HPDE6-E6E7 (cell line): ENCODE measurements around the gene STK17A.
"Not testable (repeated sequence)": the region's sequence is repeated elsewhere in the genome, so short reads cannot be mapped to it uniquely, and the experiment has no call there.

Experiments
- DNase-seq: peaks from one replicate; pipeline ENCODE4 v3.0.0; 2011; ENCODE audit warnings: missing footprints; ENCODE audit errors: extremely low spot score

The STK17A gene

DNA sequence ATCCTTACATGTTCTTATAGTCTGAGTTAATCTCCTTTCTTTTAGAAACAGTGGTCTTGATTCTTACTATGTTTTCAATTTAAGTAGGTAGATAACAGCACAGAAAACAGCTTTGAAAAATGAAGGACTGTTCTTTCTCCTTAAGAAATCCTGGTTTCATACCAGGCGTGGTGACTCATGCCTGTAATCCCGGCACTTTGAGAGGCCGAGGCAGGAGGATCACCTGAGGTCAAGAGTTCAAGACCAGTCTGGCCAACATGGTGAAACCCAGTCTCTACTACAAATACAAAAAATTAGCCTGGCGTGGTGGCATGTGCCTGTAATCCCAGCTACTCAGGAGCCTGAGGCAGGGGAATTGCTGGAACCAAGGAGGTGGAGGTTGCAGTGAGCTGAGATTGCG is 13.5 kb downstream of the STK17A start:
- DNase-seq, result not testable (repeated sequence)

DNA sequence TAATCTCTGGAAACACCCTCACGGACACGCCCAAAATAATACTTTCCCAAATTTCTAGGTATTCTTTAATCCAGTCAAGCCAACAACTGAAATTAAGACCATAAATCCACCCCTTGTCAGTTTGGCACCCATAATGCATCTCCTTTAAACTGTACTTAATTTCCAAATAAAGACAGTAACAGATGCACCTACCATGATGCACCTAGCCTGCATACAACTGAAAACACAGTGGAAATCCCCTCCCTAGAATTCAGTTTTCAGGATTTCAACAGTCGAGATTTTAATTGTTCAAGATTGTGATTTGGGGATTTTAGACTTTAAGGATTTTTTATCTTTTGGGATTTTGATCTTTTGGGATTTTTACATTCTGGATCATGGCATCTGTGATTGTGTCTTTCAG is 17.1 kb downstream of the STK17A start:
- DNase-seq, result no peak

DNA sequence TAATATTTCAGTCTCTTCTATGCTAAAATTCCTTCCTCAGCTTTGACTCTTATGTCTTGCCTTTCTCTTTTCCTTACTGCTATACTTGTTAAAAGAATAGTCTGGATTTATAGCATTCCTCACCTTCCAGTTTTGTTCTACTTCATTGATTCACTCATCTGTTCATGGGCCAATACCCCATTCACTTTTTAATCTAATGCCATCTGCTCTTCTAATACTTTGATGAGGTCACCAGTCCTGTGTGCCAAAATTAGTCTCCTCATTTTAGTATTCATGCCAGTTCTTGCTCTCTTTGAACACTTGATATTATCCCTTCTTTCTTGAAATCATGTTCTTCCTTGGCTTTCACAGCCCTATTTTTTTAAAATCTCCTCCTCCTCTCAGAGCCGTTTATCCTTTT is 19.3 kb downstream of the STK17A start:
- DNase-seq, result no peak

DNA sequence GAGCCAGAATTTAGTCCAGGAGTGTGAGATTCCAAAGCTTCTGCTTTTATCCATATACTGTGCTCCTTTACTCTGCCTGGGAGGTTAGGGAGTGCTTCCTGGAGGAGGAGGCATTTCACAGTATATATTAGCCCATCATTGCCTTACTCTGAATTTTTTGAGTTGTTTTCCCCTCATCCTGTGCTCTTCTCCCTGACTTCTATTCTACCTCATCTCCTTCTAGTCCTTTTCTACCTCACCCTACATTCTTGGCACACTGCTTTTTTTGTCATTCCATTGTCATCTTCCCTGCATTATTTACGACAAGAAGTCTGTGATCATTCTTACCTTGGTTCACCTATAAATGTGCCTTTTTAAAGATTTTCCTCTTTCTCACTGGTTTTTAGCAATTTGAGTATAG is 21.3 kb downstream of the STK17A start:
- no peak for DNase-seq

DNA sequence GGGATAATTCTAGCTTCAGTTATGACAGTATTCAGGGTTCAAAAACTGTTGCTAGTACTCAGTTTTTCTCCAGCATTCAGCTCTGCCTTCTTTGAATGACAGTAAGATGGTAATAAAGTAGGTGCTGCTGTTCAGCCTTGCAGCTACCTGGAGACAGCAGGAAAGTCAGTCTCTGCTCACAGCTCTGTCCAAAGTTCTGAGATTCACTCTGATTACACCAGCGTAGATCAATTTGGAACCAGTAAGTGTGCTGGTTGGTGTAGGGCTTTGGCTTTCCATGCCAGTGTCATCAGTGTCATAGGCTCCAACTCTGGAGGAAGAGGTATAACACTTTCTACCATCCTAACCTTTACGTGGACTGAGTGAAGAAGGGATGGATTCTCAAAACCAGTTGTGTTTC is 26.2 kb downstream of the STK17A start:
- DNase-seq, result no peak

DNA sequence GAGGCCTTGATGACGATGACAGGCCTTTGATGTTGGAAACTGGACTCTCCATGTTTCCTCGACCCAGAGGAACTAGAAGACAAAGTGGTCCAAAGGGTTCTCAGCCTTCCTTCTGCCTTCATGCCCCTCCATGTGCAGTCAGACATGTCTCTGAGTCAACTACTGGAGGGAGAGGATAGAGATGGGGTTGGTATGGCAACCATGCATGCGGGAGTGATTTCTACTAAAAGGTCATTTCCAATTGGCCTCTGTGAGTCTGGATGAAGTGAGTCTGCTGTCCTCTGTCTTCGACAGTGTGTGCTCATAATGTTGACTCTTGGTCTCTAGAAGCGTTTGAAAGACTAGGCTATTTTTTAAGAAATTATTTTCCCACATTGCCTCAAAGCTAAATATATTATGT is 29.2 kb downstream of the STK17A start:
- DNase-seq, result no peak

DNA sequence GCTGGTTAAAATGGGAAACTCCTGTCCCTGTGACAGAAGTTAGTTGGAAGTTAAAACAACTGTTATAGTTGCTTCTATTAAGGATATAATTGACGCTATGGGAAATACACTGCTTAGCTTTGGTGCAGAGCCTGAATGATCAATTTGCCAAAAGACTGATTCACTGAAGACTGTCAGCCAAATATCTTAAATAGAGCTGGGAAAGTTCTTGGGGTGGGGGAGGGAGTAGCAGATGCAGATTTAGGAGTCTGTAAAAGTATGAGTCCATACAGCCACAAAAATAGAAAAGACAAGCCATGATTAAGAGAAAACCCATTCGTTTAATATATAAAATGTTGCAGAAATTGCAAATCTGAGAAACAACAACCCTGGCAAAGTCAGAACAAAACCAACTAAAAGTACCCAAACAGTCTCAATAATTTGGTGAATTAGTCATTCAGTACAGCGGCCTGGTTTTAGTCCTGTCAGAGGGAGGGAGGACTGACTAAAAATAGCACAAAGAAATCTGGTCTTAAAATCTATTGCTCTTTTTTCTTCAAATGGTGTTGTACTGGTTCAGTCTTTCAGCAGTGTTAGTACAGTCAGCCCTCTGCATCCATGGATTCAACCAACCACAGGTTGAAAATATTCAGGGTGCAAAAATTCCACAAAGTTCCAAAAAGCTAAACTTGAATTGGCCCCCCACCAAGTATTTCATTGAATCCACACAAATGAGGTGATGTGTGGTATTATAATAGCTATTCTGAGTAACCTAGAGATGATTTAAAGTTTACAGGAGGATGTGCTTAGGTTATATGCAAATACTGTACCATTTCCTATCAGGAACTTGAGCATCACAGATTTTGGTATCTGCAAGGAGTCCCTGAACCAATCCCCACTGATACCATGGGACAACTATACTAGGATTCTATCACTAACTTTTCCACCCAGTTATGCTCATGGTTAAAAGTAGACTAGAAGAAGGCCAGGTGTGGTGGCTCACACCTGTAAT is 30.0 kb downstream of the STK17A start:
- no peak for DNase-seq

DNA sequence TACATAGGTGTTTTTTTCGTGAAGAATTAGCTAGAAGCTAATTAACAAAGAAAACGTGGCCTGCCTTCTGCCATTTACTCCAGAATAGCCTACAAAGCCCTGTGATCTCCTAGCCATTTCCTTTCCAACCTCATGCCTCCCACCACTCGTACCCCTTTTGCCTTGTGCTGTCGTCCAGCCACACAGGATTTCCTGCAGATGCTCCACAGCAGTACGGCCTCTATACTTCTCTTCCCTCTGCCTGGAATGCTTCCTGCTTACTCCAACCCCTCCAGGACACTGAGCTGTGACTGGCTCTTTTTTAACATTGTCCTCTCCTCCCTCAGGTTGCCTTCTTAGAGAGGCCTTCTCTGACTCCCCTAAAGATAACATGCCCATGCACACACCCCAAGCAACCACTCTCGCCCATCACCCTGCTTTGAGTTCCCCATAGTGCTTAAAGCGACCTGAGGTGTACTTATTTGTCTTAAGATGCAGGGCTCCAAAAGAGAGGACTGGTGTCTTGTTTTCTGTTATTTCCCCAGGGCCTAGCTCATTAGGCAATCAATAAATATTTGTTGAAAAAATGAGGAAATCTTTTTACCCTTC is 32.7 kb downstream of the STK17A start:
- DNase-seq, result no peak

DNA sequence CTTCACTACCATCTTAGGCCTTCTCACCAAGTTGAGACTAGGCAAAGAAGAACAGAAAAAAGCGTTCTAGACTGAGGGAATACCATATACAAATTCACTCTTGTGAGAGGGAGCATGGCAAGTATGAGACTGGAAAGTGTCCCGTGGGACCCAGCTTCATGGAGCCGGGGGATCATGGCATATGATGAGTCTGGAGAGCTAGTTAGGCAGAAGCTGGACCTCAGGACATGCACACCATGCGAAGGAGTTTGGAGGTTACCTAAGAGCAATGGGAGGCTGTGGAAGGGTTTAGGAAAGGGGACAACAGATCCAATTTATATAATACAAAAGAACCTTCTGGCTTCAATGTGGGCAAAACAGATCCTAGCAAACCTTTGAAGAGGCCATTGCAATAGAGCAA is 34.1 kb downstream of the STK17A start:
- no peak for DNase-seq

DNA sequence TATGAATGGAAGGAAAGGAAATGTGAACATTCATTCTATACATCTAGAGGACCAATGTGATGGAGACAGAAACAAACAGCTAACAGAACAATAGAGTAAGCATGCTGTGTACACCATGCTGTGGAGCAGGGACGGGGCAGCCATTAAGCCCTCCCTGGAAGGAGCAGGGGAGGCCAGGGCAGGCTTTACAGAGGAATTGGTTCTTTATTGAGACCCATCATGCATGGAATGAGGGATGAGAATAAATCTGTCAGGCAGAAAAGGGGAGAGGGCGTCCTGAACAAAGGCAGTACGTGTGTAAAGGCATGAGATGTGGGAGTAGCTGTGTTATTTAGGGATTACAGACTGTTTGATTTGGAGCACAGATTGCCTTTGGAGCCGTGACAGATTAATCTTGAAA is 35.2 kb downstream of the STK17A start:
- DNase-seq, result no peak

DNA sequence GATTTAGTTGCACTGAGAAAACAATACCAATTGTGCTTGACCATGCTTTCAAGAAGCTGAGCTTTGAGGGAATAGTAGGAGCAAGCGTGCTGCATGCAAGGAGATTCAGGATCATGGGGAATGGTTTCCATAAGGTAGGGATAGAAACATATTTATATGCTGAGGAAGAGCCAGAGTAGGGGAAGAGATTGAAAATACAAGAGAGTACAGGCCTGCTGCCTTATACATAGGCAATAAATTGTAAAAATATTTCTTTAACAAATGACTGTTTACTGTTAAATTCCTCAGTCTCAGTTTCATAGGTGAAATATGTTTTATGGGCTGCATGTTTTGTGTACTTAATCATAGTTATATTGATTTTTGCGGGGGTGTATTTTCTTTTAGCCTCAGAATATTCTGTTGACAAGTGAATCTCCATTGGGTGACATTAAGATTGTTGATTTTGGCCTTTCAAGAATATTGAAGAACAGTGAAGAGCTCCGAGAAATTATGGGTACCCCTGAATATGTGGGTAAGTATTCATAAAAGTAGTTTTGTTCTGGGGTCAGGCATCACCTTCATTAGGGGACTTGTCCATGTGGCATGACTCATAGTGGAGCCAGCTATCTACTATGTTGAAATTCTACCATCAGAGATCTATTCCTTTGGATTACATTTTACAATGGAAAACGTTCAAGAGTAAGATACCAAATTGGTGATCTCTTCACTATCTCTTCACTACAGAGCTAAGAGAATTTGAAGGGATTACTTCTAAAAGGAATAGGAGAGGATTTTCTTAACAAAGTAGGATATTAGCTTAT is 36.5 kb downstream of the STK17A start:
- no peak for DNase-seq

DNA sequence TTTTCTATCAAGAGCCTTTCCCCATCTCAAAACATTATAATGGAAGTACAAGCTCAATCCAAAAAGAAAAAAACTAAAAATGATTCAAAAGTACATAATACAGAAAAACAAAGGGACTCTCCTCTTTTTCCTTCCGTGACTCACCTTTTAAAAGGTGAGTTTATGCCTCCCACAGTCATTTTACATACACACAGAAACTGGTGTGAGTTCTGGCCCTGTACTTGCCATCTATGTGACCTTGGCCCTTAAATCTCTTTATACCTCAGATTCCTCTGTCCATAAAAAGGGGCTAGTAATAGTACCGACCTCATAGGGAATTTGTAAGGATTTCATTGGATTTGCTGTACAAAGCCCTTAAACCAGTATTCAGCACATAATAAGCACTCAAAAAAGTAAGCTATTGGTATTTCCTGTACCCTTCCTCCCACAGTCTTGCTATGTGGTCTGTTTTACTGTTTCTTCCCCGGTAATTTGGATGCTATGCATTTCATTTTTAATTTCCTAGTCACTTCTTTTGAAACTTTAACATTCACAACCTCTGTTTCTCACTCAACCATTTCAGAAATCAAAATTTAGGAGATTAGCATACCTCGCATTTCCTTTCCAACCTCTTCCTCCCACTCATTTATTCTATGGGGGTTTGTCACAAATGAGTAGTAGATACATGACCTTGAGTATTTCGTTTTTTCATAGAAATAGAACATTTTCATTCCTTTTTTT is 39.0 kb downstream of the STK17A start:
- no peak for DNase-seq

DNA sequence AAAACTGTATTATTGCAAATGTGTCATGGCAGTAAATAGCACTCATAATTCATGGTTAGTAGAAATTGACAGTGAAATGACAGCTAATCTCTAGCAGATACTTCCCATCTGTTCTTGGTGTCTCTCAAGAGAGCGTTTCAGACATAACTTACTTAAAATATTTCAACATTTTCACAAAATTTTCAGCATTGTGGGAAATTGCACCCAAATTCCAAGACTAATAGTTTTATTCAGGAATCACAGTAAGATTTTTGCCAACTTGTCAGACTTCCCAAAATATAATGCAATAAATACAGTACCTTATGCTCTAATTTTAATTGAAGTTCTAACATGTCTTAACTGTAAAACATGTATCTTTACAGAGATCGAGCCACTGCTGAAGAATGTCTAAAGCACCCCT is 41.2 kb downstream of the STK17A start:
- no peak for DNase-seq

DNA sequence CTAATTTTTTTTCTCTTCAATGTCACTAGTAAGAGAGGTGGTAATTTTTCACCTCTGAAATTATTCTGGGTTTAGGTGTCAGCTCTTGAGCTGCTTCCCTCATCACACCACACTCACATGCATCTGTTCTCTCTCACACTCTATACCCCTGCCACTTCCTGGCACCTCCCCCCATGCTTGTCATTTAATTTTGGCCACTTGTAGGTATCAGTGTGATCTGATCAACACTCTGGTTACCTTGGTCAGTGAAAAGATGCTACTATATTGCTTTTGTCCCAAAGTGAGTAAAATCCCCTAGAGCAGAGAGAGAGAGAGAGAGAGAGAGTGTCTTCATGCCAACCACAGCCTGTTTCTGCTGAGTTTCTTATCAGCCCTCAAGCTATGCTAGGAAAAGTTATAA is 42.5 kb downstream of the STK17A start:
- no peak for DNase-seq

DNA sequence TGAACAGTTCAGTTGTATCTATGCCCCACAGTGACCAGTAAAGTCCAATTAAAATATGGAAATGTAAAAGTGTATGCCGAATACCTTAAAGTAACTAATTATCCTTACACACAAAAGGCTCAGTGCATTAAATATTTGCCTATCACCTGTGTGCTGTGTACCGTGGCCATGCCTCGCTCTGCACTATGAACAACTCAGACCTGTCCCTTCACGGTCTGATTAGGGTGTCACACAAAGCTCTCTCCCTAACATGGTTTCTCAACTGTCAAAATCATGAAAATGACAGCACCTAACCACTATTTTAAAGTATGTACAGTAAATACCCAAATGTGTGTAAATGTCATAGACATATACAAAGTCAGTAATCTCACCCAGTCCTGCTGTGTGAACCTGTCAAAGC is 43.1 kb downstream of the STK17A start:
- no peak for DNase-seq

DNA sequence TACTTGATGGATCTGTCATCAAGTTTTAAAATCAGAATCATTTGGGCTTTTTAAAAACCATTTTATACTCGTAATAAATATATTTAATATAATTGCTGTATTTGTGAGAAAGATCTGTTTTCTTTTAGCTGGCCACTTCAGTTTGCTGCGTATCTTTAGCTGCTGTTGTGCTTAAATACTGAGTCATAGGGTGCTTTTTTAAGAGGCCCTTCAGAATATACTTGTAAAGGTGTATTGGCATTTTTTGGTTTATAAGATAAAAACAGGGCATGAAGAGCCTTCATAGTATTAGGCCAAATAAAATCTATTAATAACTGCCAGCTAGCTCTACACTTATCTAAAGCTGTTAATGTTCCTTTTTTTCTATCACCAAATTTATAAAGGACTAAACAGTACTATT is 43.8 kb downstream of the STK17A start:
- DNase-seq, result no peak

DNA sequence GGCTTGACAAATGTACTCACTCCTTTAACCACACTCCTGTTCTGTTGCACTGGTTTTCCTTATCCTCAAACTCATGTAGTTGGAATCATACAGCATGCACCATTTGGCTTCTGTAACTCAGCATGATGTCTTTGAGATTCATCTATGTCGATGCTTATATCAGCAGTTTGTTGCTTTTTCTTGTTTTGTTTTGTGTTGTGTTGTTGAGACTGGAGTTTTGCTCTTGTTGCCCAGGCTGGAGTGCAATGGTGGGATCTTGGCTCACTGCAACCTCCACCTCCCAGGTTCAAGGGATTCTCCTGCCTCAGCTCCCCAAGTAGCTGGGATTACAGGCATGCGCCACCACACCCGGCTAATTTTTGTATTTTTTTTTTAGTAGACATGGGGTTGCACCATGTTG is 44.9 kb downstream of the STK17A start:
- not testable (repeated sequence) for DNase-seq

DNA sequence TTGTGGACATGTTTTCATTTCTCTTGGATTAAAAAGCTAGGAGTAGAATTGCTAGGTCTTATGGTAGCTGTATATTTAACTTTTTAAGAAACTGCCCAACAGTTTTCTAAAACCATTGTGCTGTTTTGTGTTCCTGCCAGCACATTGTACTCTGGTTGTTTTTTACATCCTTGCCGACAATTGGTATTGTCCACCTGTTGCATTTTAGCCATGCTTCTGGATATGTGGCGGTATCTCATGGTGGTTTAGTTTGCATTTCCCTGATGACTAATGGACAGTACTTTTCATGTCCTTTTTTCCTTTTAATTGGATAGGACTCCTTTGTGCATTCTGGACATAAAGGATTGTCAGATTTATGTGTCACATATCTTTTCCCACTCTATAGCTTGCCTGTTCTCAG is 45.5 kb downstream of the STK17A start:
- no peak for DNase-seq

DNA sequence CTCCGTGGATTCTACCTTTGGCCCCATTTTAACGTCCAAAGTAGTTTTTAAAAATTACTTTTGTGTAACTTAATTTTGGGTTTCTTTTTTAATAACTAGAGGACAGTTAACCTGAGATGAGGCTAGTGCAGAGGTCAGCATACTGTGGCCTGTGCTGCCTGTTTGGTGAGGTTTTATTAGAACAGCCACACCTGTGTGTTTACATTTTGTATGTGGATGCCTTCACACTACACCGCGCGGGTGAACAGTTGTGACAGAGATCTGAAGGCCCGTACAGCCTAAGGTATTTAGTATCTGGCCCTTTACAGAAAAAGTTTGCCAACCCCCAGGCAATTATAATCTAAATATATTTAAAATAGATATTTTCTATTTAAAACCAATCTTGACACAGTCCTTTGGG is 46.9 kb downstream of the STK17A start:
- no peak for DNase-seq

DNA sequence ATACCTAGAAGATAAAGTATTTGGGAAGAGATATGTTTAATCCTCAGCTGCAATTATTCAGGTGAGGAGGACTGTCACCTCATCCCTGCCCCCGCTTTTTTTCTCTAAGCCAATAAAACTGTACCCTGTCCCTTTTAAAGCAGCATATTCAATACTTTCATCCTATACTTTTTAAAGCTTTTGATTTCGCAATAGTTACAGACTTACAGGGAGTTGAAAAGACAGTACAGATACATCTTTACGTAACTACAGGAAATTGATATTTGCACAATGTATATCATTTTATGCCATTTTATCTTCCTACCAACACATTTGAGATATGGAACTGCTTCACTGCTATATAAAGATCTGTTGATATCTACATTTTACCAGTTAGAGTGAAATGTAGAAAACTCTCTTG is 47.6 kb downstream of the STK17A start:
- DNase-seq, result no peak

DNA sequence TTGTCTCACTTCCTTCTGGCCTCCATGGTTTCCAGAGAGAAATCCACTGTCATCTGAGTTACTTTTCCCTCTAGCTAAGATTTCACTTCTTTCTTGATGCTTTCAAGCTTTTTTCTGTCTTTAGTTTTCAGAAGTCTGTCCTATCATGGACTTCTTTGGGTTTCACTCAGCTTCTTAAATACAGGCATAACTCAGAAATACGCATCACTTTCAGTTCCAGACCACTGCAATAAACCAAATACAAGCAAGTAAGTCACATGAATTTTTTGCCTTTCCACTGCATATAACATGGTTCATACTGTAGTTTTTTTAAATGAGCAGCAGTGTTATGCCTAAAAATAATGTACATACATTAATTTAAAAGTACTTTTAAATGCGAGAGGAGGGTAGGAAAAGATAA is 48.7 kb downstream of the STK17A start:
- DNase-seq, result no peak

DNA sequence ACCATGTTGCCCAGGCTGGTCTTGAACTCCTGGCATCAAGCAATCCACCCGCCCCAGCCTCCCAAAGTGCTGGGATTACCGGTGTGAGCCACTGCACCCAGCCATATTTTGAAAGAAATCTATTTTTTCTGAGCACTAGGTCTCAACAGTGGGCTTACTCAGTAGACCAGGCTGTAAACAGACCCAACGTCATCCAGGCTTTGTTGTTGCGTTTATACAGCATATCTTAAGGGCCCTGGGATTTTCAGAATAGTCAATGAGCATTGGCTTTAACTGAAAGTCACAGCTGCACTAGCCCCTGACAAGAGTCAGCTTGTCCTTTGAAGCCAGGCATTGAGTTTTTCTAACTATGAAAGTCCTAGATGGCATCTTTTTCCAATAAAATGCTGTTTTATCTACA is 49.8 kb downstream of the STK17A start:
- no peak for DNase-seq
